Ovary (tissue), 9 donors: Measurements from ENCODE around the gene PER3. TPM values are rescaled to one million over a fixed set of nuclear protein-coding genes. Genes with fewer than 3 reads are reported as not detected.

Source experiments
- DNase-seq, 5 donors: peaks; one replicate each; pipeline ENCODE4 v3.0.0-alpha.2; 2019 to 2020
- H3K27ac ChIP-seq, 2 donors: fragments of 200-600 bp; one replicate each; pipeline versions ENCODE4 v1.5.1 to v1.8.0; 2019 to 2022
- H3K27me3 ChIP-seq: fragments of 200-600 bp; one replicate; pipeline ENCODE4 v1.8.0; 2022
- H3K36me3 ChIP-seq: fragments of 200-600 bp; sonication (generic); one replicate; pipeline ENCODE4 v1.5.1; 2019
- H3K4me1 ChIP-seq: one replicate; pipeline ENCODE4 v1.8.1; 2013; ENCODE audit warnings: mild to moderate bottlenecking, moderate library complexity; ENCODE audit not compliant: insufficient read depth
- H3K4me3 ChIP-seq: fragments of 200-600 bp; sonication (generic); one replicate; pipeline ENCODE4 v1.5.1; 2017
- H3K9me3 ChIP-seq, 2 donors: fragments of 200-600 bp in 1 of 2; sonication (generic) in 1 of 2; one replicate each; pipeline versions ENCODE4 v1.5.1 to v1.8.1; 2013 to 2019; ENCODE audit warnings: mild to moderate bottlenecking in 1 of 2, moderate library complexity in 1 of 2
- EP300 ChIP-seq: sonication (generic); formaldehyde crosslinking; IDR thresholded peaks from one replicate; pipeline ENCODE4 v1.6.1; 2017; ENCODE audit warnings: antibody characterized with exemption
- POLR2A ChIP-seq: fragments of 450-650 bp; IDR thresholded peaks from one replicate; pipeline ENCODE4 v1.6.1; 2017; ENCODE audit warnings: antibody characterized with exemption, mild to moderate bottlenecking, moderate library complexity
- WGBS, 3 donors: extraction: QIAGEN DNeasy Blood & Tissue Kit in 1 of 3; methylation state at CpG; one replicate each; pipeline versions ENCODE4 v1.1.5 to v1.1.7; 2013 to 2017; 5-methylcytosine and 5-hydroxymethylcytosine counted together
- intact Hi-C, 4 donors: fragments of 100-400 bp; cut with DNase I; formaldehyde crosslinking; loops; one replicate each; pipeline versions ENCODE4 v1.11.0 to v1.15.1; 2022 to 2023
- polyA plus RNA-seq, 2 donors: library from polyadenylated mRNA; stranded (reverse); fragments of 200-250 nt in 1 of 2; fragments of 350-450 nt in 1 of 2; fragmentation: Illumina TruSeq in 1 of 2; extraction: RNeasy Lipid Tissue Mini Kit (QIAGEN cat#74804) in 1 of 2; gene quantifications; one replicate each; pipeline ENCODE4 v1.2.3, GENCODE V29; 2013 to 2014
- total RNA-seq, 7 donors: library from RNA; depleted of rRNA in 2 of 7; stranded (reverse); fragments of >200 nt in 2 of 7; fragmentation: NEBNext Ultra II Directional in 3 of 7; extraction: Animal tissue kit (Norgen Biotek cat#: 25700) in 3 of 7; gene quantifications; one replicate each; pipeline versions ENCODE4 v1.1.0 to v1.2.4, GENCODE V29; 2016 to 2023
- TF ChIP-seq, protein P1 (sequence below), 3 donors: fragments of 450-650 bp in 2 of 3; fragments of 200-600 bp in 1 of 3; IDR thresholded peaks; one replicate each; pipeline versions ENCODE4 v1.5.1 to v1.8.0; 2016 to 2022; ENCODE audit warnings: antibody characterized with exemption in 3 of 3, mild to moderate bottlenecking in 1 of 3
- donor health status: DM: no; HTN: no; CAD: no; lungs with moderate emphysema.
- donor health status: DM: no; HTN: no; CAD: no.
- donor health status: Bipolar disorder and iron deficiency.
- donor health status: DM: yes; HTN: yes; CAD: no.
- donor health status: DM: no; HTN: no; CAD: no.
- donor health status: DM: yes; HTN: yes; CAD: no.

The PER3 gene
- total and polyA plus RNA-seq, 9 donors: 11.9 to 49.8 (median 25.3) TPM

DNA sequence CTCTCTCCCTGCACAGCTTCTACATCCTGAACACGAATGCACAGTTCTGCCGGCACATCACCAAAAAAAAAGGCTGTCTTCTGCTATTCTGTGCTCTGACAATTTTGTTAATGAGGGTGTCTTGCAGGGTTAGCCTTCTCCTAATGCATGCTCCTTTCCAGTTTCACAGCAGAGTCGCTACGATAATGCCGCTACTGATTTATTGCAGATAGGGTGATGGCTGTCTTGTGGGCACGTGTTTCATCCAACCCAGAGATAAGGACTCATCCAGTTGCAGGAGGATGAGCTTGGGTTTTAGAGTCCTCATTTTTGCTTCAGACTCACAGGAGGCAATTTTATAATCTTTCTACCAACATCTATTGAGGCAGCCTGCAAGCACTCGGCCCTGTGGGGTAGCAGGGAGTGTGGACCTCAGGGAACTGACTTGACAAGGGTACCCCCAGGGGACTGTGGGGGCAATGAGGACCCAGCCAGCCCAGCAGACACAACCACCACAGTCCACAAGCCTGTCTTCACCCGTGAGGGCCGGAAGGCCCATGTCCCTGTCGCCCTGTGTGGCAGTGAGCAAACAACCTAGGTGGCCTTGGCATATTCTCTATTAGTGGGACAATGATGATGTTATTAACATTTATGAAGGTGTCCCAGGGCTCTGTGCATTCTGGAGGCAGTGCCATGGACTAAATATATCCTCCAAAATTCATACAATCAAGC is 84.1 kb downstream of the PER3 start:
- TF ChIP-seq, protein P1, sequence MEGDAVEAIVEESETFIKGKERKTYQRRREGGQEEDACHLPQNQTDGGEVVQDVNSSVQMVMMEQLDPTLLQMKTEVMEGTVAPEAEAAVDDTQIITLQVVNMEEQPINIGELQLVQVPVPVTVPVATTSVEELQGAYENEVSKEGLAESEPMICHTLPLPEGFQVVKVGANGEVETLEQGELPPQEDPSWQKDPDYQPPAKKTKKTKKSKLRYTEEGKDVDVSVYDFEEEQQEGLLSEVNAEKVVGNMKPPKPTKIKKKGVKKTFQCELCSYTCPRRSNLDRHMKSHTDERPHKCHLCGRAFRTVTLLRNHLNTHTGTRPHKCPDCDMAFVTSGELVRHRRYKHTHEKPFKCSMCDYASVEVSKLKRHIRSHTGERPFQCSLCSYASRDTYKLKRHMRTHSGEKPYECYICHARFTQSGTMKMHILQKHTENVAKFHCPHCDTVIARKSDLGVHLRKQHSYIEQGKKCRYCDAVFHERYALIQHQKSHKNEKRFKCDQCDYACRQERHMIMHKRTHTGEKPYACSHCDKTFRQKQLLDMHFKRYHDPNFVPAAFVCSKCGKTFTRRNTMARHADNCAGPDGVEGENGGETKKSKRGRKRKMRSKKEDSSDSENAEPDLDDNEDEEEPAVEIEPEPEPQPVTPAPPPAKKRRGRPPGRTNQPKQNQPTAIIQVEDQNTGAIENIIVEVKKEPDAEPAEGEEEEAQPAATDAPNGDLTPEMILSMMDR (IDR thresholded peaks at IDR 0.05): no peak
- TF ChIP-seq POLR2A (no peak), EP300 (no peak)
- H3K27ac ChIP-seq: no peak overlapping the region
- WGBS, 3 donors: 53 to 65% (median 58%) methylated on average over 10 of the region's 10 CpGs

DNA sequence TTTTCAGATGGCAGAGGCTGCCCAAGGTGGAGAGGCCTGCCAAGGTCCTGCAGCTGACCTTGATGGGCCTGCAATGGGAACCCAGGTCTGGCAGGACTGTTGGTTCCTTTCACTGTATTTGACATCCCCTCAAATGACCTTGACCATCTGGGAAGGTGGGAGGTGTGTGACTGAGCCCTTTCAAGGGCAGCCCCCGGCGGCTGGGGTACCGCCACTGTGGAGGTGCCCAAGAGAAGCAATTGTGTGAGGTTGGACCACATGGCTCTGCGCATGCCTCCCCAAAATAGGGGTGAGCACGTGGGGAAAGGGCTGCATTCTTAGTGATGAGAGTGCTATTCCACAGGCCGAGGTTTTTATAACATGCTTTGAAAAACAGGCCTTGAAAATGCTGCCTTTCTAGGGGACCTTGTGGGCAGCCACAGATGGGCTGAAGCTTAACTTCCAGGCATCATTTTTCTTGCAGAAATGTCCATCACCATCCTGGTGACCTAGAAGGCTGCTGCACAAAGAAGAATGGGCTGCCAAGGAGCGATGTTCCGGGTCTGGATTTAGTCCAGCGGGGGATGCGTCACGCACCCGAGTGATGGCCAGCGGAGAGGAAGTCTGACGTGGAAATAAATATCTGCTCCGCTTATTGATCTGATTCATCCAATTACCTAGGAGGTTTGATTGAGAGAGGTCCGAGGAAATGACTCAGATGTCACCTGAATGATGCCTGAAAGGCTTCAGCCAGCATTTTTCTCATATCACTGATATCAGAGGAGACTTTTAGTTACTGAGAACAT is 85.2 kb downstream of the PER3 start:
- no peaks in the 10 kb centered on the region for H3K36me3 ChIP-seq
- TF ChIP-seq EP300: no peak
- no peak for TF ChIP-seq POLR2A
- TF ChIP-seq, protein P1 (IDR thresholded peaks at IDR 0.05): no peak
- H3K4me3 ChIP-seq: no peak overlapping the region
- no peaks in the 10 kb centered on the region for H3K27me3 ChIP-seq
- no peak overlapping the region for H3K27ac ChIP-seq
- no peaks in the 10 kb centered on the region for H3K9me3 ChIP-seq
- intact Hi-C loops: no loop called here
- DNase-seq: no peak
- WGBS, 3 donors: 73 to 84% (median 77%) methylated on average over 16 of the region's 16 CpGs
- H3K4me1 ChIP-seq: no peaks in the 10 kb centered on the region

More for the DNA sequence above, 84.1 kb downstream of the PER3 start:
- no peaks in the 10 kb centered on the region for H3K4me1 ChIP-seq
- intact Hi-C loops: no loop called here
- no peak overlapping the region for H3K4me3 ChIP-seq
- DNase-seq: no peak
- H3K36me3 ChIP-seq: no peaks in the 10 kb centered on the region
- no peaks in the 10 kb centered on the region for H3K27me3 ChIP-seq
- no peaks in the 10 kb centered on the region for H3K9me3 ChIP-seq

DNA sequence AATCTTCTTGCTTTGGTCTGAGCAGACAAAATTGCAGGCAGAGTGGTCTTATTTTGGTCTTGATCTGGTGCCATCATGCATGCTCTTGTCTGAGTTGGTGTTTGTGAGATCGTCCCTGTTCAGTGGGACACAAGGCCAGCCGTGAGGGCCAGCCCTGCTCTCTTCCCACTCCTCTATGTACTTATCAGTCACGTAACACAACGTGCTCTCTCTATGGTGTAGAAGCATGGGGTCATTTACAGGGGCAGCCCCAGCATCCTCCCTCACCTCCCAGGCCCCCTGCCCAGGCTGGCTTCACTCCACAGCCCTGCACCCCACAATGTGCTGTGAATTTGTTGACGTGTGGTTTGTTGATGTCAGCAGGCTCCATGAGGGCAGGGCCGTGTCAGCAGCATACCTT is 87.0 kb downstream of the PER3 start:
- WGBS, 3 donors: 47 to 67% (median 62%) methylated on average over 6 of the region's 6 CpGs
- Histone ChIP-seq H3K27me3 (no peaks in the 10 kb centered on the region), H3K27ac (no peak overlapping the region), H3K4me3 (no peak overlapping the region), H3K36me3 (no peaks in the 10 kb centered on the region), H3K4me1 (no peaks in the 10 kb centered on the region), H3K9me3 (no peaks in the 10 kb centered on the region)
- intact Hi-C loops: no loop called here
- TF ChIP-seq, protein P1 (IDR thresholded peaks at IDR 0.05): no peak
- TF ChIP-seq EP300 (no peak), POLR2A (no peak)
- DNase-seq: no peak

DNA sequence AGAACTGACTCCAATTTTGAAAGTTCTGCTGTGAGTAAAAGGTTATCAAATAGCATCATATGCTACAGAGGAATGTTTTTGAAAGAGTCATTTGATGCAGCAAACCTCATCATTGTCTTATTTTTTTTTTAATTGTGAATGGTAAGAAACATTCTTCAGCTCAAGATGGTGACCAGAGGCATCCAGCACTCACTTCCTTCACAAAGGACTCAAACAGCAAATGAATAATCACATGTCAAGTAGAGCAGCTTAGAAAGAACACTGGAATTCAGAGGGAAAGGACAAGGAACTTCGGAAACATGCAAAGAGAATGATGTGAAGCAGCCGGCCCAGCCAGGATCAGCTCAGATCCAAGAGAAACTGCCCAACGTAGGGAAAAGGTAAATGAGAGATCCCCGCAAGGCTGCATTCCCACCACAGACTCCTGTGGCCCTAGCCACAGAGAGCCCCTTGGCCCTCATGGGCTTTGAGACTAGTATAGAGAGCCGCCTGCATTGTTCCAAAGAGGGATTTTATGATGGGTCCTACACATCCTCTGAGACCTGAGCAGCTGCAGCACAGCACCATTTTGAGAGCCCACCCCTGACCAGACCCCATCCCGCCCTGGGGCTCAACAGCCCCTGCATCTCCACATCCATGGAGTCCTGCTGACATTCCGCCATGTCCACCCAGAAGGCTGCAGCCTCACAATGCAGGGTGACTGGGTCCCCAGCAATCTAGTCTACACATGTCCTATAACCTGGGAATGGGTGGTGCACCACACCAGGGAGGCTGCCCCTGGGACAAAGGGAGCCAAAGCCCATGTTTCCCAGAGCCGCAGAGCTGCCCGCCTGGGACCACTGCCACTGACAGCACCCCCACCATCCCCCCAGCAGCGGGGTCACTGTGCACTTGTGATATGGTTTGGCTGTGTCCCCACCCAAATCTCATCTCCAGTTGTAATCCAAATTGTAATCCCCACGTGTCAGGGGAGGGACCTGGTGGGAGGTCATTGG is 90.0 kb downstream of the PER3 start:
- Histone ChIP-seq H3K27ac (no peak overlapping the region), H3K9me3 (peaks cover 0 to 4% of the 10 kb centered on the region in 2 donors), H3K4me3 (no peak overlapping the region), H3K4me1 (no peaks in the 10 kb centered on the region), H3K27me3 (no peaks in the 10 kb centered on the region), H3K36me3 (no peaks in the 10 kb centered on the region)
- no peak for DNase-seq
- 76 to 81% (median 81%) methylated on average over 11 of the region's 11 CpGs for WGBS, 3 donors
- intact Hi-C loops: no loop called here
- no peak for TF ChIP-seq EP300
- TF ChIP-seq POLR2A: no peak
- TF ChIP-seq, protein P1 (IDR thresholded peaks at IDR 0.05): no peak
